Smooth muscle cell (in vitro differentiated cells): ENCODE measurements around the gene HECA. TPM values are rescaled to one million over a fixed set of nuclear protein-coding genes. Genes with fewer than 3 reads are reported as not detected.

Source experiments
- DNase-seq: peaks from one replicate; lab custom pipeline; 2025; ENCODE audit not compliant: unreplicated experiment; lab: John Stamatoyannopoulos, UW
- H2AFZ ChIP-seq: fragments of 200-600 bp; sonication (generic); 2 replicates; pipeline ENCODE4 v1.6.0; 2016; ENCODE audit warnings: antibody characterized with exemption, low read depth, mild to moderate bottlenecking
- H3F3A ChIP-seq: fragments of 200-600 bp; sonication (generic); 2 replicates; pipeline ENCODE4 v1.6.0; 2017; ENCODE audit warnings: antibody characterized with exemption, low read depth
- H3K27ac ChIP-seq: fragments of 200-600 bp; sonication (generic); 2 replicates; pipeline ENCODE4 v1.5.1; 2016; ENCODE audit warnings: low read depth, mild to moderate bottlenecking
- H3K27me3 ChIP-seq: fragments of 200-600 bp; sonication (generic); 2 replicates; pipeline ENCODE4 v1.6.1; 2016; ENCODE audit warnings: low read depth, mild to moderate bottlenecking
- H3K36me3 ChIP-seq: fragments of 200-600 bp; sonication (generic); 2 replicates; pipeline ENCODE4 v1.5.1; 2016; ENCODE audit warnings: low read depth
- H3K4me1 ChIP-seq: fragments of 200-600 bp; sonication (generic); 2 replicates; pipeline ENCODE4 v1.5.1; 2016; ENCODE audit warnings: low read depth
- H3K4me2 ChIP-seq: fragments of 200-600 bp; sonication (generic); 2 replicates; pipeline ENCODE4 v1.6.0; 2016; ENCODE audit warnings: mild to moderate bottlenecking
- H3K4me3 ChIP-seq: fragments of 200-600 bp; sonication (generic); 2 replicates; pipeline ENCODE4 v1.5.1; 2016; ENCODE audit warnings: mild to moderate bottlenecking
- H3K79me2 ChIP-seq: fragments of 200-600 bp; sonication (generic); 2 replicates; pipeline ENCODE4 v1.6.0; 2016; ENCODE audit warnings: low read depth, mild to moderate bottlenecking
- H3K9ac ChIP-seq: fragments of 200-600 bp; sonication (generic); 2 replicates; pipeline ENCODE4 v1.6.0; 2016; ENCODE audit warnings: low read depth
- H3K9me3 ChIP-seq: fragments of 200-600 bp; sonication (generic); replicated peaks from 2 replicates; pipeline ENCODE4 v1.5.1; 2016; ENCODE audit warnings: low read depth
- H4K20me1 ChIP-seq: fragments of 200-600 bp; sonication (generic); 2 replicates; pipeline ENCODE4 v1.6.0; 2016; ENCODE audit warnings: low read depth
- CTCF ChIP-seq: fragments of 200-600 bp; sonication (generic); IDR thresholded peaks from 2 replicates; pipeline ENCODE4 v1.5.1; 2017; ENCODE audit warnings: borderline replicate concordance, mild to moderate bottlenecking, antibody characterized with exemption; ENCODE audit not compliant: insufficient read depth, poor library complexity, severe bottlenecking
- WGBS: methylation state at CpG from one replicate; pipeline ENCODE4 v1.1.7; 2016; ENCODE audit warnings: low lambda C conversion rate; 5-methylcytosine and 5-hydroxymethylcytosine counted together
- polyA plus RNA-seq: library from polyadenylated mRNA; unstranded; fragments of >200 nt; fragmentation: Nextera tagmentation; extraction: Ambion mirVana; gene quantifications from 2 replicates; pipeline ENCODE4 v1.2.1, GENCODE V29; 2016
- total RNA-seq: library from RNA; depleted of rRNA; stranded (reverse); fragments of >200 nt; gene quantifications from 2 replicates; pipeline ENCODE4 v1.2.3, GENCODE V29; 2014

Gene HECA
- total and polyA plus RNA-seq, 2 experiments from 2014 or later: 7.7 to 19.7 TPM

- Histone ChIP-seq H3K4me1 (no peaks in the 10 kb centered on the region), H3K4me2 (no peak overlapping the region), H2AFZ (no peak overlapping the region), H3K9me3 (no peaks in the 10 kb centered on the region), H3F3A (no peaks in the 10 kb centered on the region), H3K27me3 (no peaks in the 10 kb centered on the region), H3K27ac (no peak overlapping the region), H4K20me1 (peaks cover 7% of the 10 kb centered on the region), H3K9ac (no peak overlapping the region), H3K79me2 (peaks cover 15% of the 10 kb centered on the region), H3K4me3 (no peak overlapping the region), H3K36me3 (no peaks in the 10 kb centered on the region)
- WGBS: 77% methylated on average over 6 of the region's 6 CpGs
- no peak for TF ChIP-seq CTCF
- DNase-seq: no peak
Measured at GRCh38 chr6:139172567-139172966, 37.7 kb downstream of the HECA start.

- H3K9me3 ChIP-seq: no peaks in the 10 kb centered on the region
- H3K27ac ChIP-seq: no peak overlapping the region
- no peak overlapping the region for H3K4me2 ChIP-seq
- H3K36me3 ChIP-seq: no peaks in the 10 kb centered on the region
- no peaks in the 10 kb centered on the region for H3K4me1 ChIP-seq
- peaks cover 7% of the 10 kb centered on the region for H4K20me1 ChIP-seq
- H3K4me3 ChIP-seq: no peak overlapping the region
- no peaks in the 10 kb centered on the region for H3K27me3 ChIP-seq
- peaks cover 10% of the 10 kb centered on the region for H3K79me2 ChIP-seq
- no peak overlapping the region for H2AFZ ChIP-seq
- WGBS: 93% methylated on average over 2 of the region's 2 CpGs
- no peak for TF ChIP-seq CTCF
- no peaks in the 10 kb centered on the region for H3F3A ChIP-seq
- no peak overlapping the region for H3K9ac ChIP-seq
- DNase-seq: no peak
Measured at GRCh38 chr6:139173172-139173571, 38.3 kb downstream of the HECA start.

GRCh38 chr6:139173822-139174221, 38.9 kb downstream of the HECA start:
- Histone ChIP-seq H3F3A (no peaks in the 10 kb centered on the region), H3K9me3 (no peaks in the 10 kb centered on the region), H3K79me2 (peaks cover 10% of the 10 kb centered on the region), H2AFZ (no peak overlapping the region), H3K27ac (no peak overlapping the region), H3K27me3 (no peaks in the 10 kb centered on the region), H3K4me2 (no peak overlapping the region), H4K20me1 (peaks cover 7% of the 10 kb centered on the region), H3K4me1 (no peaks in the 10 kb centered on the region), H3K4me3 (no peak overlapping the region), H3K9ac (no peak overlapping the region), H3K36me3 (no peaks in the 10 kb centered on the region)
- TF ChIP-seq CTCF: no peak
- DNase-seq: no peak
- 90% methylated on average over 1 of the region's 1 CpG for WGBS

GRCh38 chr6:139174961-139175360, 40.1 kb downstream of the HECA start:
- Histone ChIP-seq H4K20me1 (peaks cover 7% of the 10 kb centered on the region), H3K4me3 (no peak overlapping the region), H2AFZ (no peak overlapping the region), H3K4me1 (no peaks in the 10 kb centered on the region), H3K27ac (no peak overlapping the region), H3K4me2 (no peak overlapping the region), H3K27me3 (no peaks in the 10 kb centered on the region), H3K9ac (no peak overlapping the region), H3K79me2 (peaks cover 7% of the 10 kb centered on the region), H3K36me3 (no peaks in the 10 kb centered on the region), H3F3A (no peaks in the 10 kb centered on the region), H3K9me3 (no peaks in the 10 kb centered on the region)
- no peak for DNase-seq
- TF ChIP-seq CTCF: no peak
